Natural killer cell treated with Interleukin-12 subunit alpha and Interleukin-12 subunit beta and Interleukin-15 and Interleukin-18, amount 100 ng/mL, for 72 hours (primary cell): ENCODE measurements around the gene MBNL1. TPM values are rescaled to one million over a fixed set of nuclear protein-coding genes. Genes with fewer than 3 reads are reported as not detected.
"Not testable (repeated sequence)": the region's sequence is repeated elsewhere in the genome, so short reads cannot be mapped to it uniquely, and the experiment has no call there.

ENCODE experiments used
- ATAC-seq, 2 donors: fragments of 150-1000 bp; cut with Tn5 transposase in 1 of 2; sonication (Bioruptor Pico), chemical (Tn5 transposase) in 1 of 2; 2 replicates each; pipeline ENCODE4 v1.10.0; 2021
- DNase-seq: peaks from one replicate; pipeline ENCODE4 v3.0.0; 2022; ENCODE audit warnings: low spot score
- H3K27ac Mint-ChIP-seq, 2 donors: 1 replicate in 1 of 2; 2 replicates in 1 of 2; pipeline ENCODE4 v1.8.0; 2022; ENCODE audit warnings: mixed read lengths in 2 of 2, mild to moderate bottlenecking in 1 of 2, moderate library complexity in 1 of 2
- H3K27me3 Mint-ChIP-seq, 2 donors: 1 replicate in 1 of 2; 2 replicates in 1 of 2; pipeline ENCODE4 v1.8.0; 2022; ENCODE audit warnings: mixed read lengths in 2 of 2
- H3K36me3 Mint-ChIP-seq: one replicate; pipeline ENCODE4 v1.8.0; 2022; ENCODE audit warnings: mixed read lengths
- H3K4me1 Mint-ChIP-seq, 2 donors: 1 replicate in 1 of 2; 2 replicates in 1 of 2; pipeline ENCODE4 v1.8.0; 2022; ENCODE audit warnings: low read depth in 2 of 2, mixed read lengths in 2 of 2, mild to moderate bottlenecking in 1 of 2
- H3K4me3 Mint-ChIP-seq: one replicate; pipeline ENCODE4 v1.8.0; 2022; ENCODE audit warnings: mixed read lengths
- H3K9me3 Mint-ChIP-seq: 2 replicates; pipeline ENCODE4 v1.8.0; 2022; ENCODE audit warnings: mixed read lengths
- total RNA-seq, 2 donors: library from RNA; stranded (reverse); gene quantifications; one replicate each; pipeline ENCODE4 v1.2.3, GENCODE V29; 2022

MBNL1 gene
- total RNA-seq, 2 donors from 2014 or later, result 353 to 509 TPM

- H3K4me1 Mint-ChIP-seq, result peaks cover 43 to 62% of the 10 kb centered on the region in 2 donors
- H3K9me3 Mint-ChIP-seq, result no peaks in the 10 kb centered on the region
- DNase-seq (no peak), ATAC-seq (peak in 1 of 2 donors; percentile 53)
- H3K4me3 Mint-ChIP-seq, result no peak overlapping the region
- peaks cover 6% of the 10 kb centered on the region for H3K36me3 Mint-ChIP-seq
- no peaks in the 10 kb centered on the region for H3K27me3 Mint-ChIP-seq
- peak overlapping the region; percentile 16 to 50 for H3K27ac Mint-ChIP-seq
Observed at GRCh38 chr3:152384412-152384811, 115.7 kb downstream of the MBNL1 start.

DNA sequence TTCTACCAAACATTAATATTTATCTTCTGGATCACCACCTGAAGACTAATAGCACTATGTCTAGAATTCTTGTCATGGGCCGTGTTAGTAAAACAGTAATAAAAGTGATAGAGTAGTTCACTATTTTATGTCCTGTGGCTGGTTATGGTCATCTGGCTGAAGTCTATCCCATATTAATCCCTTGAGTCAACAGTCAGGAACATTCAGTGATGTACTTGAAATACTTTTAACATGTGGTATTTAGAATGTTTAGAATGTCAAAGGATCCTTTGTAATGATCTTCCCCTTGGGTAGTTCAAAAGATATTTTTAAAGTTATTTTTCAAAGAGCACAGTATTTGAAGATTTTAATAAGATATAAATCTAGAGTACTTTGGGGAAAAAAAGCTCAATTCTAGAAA lies 117.0 kb downstream of the MBNL1 start:
- H3K27ac Mint-ChIP-seq, result peak overlapping the region; percentile 60 to 69
- no peak overlapping the region for H3K4me3 Mint-ChIP-seq
- no peaks in the 10 kb centered on the region for H3K9me3 Mint-ChIP-seq

DNA sequence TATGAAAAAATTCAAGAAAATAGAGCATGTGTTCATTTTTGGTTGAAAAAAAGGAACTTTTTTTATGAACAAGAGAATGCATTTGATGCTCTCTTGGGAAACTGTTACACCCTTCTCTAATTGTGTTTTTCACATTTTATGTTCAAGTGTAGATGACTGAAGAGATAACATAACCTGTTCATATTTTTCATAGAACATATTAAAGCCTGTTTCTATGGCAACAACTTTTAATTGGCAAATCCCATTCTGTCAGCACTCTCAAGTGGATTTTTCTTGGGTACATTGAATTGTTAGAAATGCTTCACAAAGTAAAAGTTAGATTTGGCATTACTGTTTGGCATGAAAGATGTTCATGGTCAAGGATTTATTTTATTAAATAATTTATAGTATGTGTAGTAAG lies 117.5 kb downstream of the MBNL1 start:
- Mint-ChIP-seq H3K4me3 (no peak overlapping the region), H3K36me3 (peaks cover 6% of the 10 kb centered on the region), H3K27me3 (no peaks in the 10 kb centered on the region), H3K9me3 (no peaks in the 10 kb centered on the region), H3K4me1 (peaks cover 46 to 62% of the 10 kb centered on the region in 2 donors), H3K27ac (peak overlapping the region; percentile 60 to 69)
- no peak for DNase-seq
- no peak for ATAC-seq

More for the DNA sequence above, 117.0 kb downstream of the MBNL1 start:
- ATAC-seq (no peak), DNase-seq (no peak)
- Mint-ChIP-seq H3K4me1 (peaks cover 41 to 57% of the 10 kb centered on the region in 2 donors), H3K36me3 (peaks cover 6% of the 10 kb centered on the region), H3K27me3 (no peaks in the 10 kb centered on the region)

DNA sequence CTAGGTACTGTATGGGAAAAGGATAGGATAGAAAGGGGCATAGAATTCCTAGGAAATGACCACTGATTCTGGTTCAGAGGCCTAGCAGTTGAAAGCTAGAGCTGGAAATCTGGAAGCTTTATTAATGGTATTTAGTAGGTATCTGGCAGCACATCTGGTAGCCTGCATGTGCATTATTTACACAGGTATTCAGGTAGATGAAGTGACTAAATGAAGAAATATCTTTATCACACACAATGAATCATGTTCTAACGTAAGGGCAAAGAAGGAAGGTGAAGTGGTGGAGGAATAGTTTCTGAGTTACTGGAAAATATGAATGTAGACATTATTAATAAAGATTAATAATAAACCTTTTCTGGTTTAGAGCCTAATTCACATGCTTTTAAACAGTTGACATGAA lies 119.9 kb downstream of the MBNL1 start:
- Mint-ChIP-seq H3K4me3 (no peak overlapping the region), H3K27ac (peak overlapping the region; percentile 57 to 58), H3K4me1 (peaks cover 41 to 55% of the 10 kb centered on the region in 2 donors), H3K36me3 (no peaks in the 10 kb centered on the region), H3K9me3 (no peaks in the 10 kb centered on the region), H3K27me3 (no peaks in the 10 kb centered on the region)
- DNase-seq (no peak), ATAC-seq (no peak)

GRCh38 chr3:152389316-152389934 lies 120.7 kb downstream of the MBNL1 start:
- Mint-ChIP-seq H3K36me3 (no peaks in the 10 kb centered on the region), H3K27me3 (no peaks in the 10 kb centered on the region), H3K27ac (no peak overlapping the region), H3K4me1 (peaks cover 43 to 53% of the 10 kb centered on the region in 2 donors), H3K9me3 (no peaks in the 10 kb centered on the region), H3K4me3 (no peak overlapping the region)
- DNase-seq (no peak), ATAC-seq (no peak)

GRCh38 chr3:152390647-152391046 lies 121.9 kb downstream of the MBNL1 start:
- Mint-ChIP-seq H3K9me3 (no peaks in the 10 kb centered on the region), H3K27me3 (no peaks in the 10 kb centered on the region), H3K4me1 (peaks cover 49 to 54% of the 10 kb centered on the region in 2 donors), H3K4me3 (no peak overlapping the region), H3K36me3 (no peaks in the 10 kb centered on the region), H3K27ac (peak overlapping the region; percentile 53 to 84)
- DNase-seq (no peak), ATAC-seq (no peak)

- no peak for ATAC-seq
- Mint-ChIP-seq H3K27ac (peak overlapping the region; percentile 53 to 84), H3K4me3 (no peak overlapping the region), H3K27me3 (no peaks in the 10 kb centered on the region), H3K9me3 (no peaks in the 10 kb centered on the region), H3K4me1 (peaks cover 55% of the 10 kb centered on the region in 2 donors), H3K36me3 (peaks cover 4% of the 10 kb centered on the region)
- DNase-seq, result no peak
Observed at GRCh38 chr3:152391671-152392070, 122.9 kb downstream of the MBNL1 start.

DNA sequence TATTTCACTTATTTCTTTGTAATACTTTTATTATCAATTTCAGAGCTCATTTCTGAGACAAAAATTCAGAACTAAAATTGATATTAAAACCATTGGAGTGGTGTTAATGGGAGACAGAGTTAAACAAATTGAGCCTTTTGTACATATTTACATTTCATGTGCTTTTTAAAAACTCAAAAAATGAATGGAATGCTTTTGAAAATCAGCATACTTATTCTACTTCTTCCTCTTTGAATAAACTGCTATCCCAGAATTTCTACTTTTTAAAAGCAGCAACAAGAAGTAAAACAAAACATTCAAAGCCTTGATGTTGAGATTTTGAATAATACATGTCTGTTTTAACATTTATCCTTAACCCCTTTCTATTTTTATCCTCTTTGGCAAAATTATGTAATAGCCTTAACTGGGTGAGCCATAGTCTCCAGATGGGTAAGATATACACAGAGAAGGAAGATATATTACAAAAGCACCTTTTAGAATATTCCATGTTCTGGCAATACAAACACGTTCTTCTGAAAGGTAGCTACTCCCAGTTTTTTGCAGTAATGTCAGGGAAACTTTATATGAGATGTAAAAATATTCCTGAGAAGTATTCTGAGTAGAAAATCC lies 123.6 kb downstream of the MBNL1 start:
- DNase-seq (no peak), ATAC-seq (no peak)
- H3K4me1 Mint-ChIP-seq, result peaks cover 54 to 57% of the 10 kb centered on the region in 2 donors
- H3K9me3 Mint-ChIP-seq, result no peaks in the 10 kb centered on the region
- peaks cover 6% of the 10 kb centered on the region for H3K36me3 Mint-ChIP-seq
- H3K27ac Mint-ChIP-seq, result peak overlapping the region; percentile 53 to 84
- no peak overlapping the region for H3K4me3 Mint-ChIP-seq
- H3K27me3 Mint-ChIP-seq, result no peaks in the 10 kb centered on the region

GRCh38 chr3:152394246-152394645 lies 125.5 kb downstream of the MBNL1 start:
- peak overlapping the region in 1 of 2 donors; percentile 49 for H3K27ac Mint-ChIP-seq
- DNase-seq, result no peak
- H3K4me1 Mint-ChIP-seq, result peaks cover 51% of the 10 kb centered on the region in 2 donors
- peaks cover 6% of the 10 kb centered on the region for H3K36me3 Mint-ChIP-seq
- no peaks in the 10 kb centered on the region for H3K27me3 Mint-ChIP-seq
- H3K4me3 Mint-ChIP-seq, result no peak overlapping the region
- no peaks in the 10 kb centered on the region for H3K9me3 Mint-ChIP-seq
- ATAC-seq, result no peak

- Mint-ChIP-seq H3K36me3 (peaks cover 6% of the 10 kb centered on the region), H3K4me1 (peaks cover 50% of the 10 kb centered on the region in 2 donors), H3K4me3 (no peak overlapping the region), H3K9me3 (no peaks in the 10 kb centered on the region), H3K27ac (peak overlapping the region; percentile 45 to 72), H3K27me3 (no peaks in the 10 kb centered on the region)
- ATAC-seq (no peak), DNase-seq (no peak)
Observed at GRCh38 chr3:152395764-152396163, 127.0 kb downstream of the MBNL1 start.

DNA sequence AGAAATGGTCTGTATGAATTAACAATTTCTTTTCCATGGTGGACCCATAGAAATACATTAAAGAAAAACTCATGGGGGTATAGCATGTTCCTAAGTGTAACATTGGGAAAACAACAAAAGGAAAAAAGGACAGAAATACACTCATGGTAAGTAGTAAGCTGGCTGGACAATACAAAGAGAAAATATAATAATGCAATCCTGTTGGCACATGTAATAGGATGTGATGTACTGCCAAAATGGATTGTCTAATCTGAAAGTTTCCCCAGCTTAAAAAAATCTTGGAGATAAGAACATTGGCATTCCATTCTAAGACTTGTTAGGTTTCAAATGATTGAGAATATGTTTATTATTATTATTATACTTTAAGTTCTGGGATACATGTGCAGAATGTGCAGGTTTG lies 128.1 kb downstream of the MBNL1 start:
- Mint-ChIP-seq H3K36me3 (peaks cover 6% of the 10 kb centered on the region), H3K9me3 (no peaks in the 10 kb centered on the region), H3K4me3 (no peak overlapping the region), H3K4me1 (peaks cover 46 to 48% of the 10 kb centered on the region in 2 donors), H3K27ac (peak overlapping the region; percentile 43 to 53), H3K27me3 (no peaks in the 10 kb centered on the region)
- DNase-seq (no peak), ATAC-seq (no peak)

- DNase-seq, H3K27me3 Mint-ChIP-seq, ATAC-seq, H3K9me3 Mint-ChIP-seq, H3K4me3 Mint-ChIP-seq, H3K36me3 Mint-ChIP-seq, H3K27ac Mint-ChIP-seq: not testable (repeated sequence)
- peaks cover 51 to 53% of the 10 kb centered on the region in 2 donors for H3K4me1 Mint-ChIP-seq
Observed at GRCh38 chr3:152397348-152397747, 128.6 kb downstream of the MBNL1 start.

DNA sequence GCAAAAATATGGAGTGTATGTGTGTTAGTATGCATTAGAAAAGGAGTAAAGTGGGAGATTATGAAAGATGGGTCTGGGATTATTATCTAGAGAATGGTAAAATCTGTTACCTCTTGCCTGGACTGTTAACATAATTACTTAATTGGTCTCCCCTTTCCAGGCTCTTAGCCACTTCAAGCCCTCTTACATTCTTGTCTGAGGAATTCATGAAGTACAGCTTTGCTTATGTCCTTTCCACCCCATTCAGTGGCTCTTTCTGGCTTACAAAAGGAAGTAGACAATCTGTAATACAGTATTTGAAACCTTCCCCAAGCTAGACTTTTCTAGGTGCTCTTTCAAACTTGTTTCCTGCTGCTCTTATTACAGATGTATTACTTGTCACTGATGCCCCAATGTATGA lies 129.8 kb downstream of the MBNL1 start:
- DNase-seq (no peak), ATAC-seq (no peak)
- H3K36me3 Mint-ChIP-seq, result peaks cover 6% of the 10 kb centered on the region
- peaks cover 53 to 57% of the 10 kb centered on the region in 2 donors for H3K4me1 Mint-ChIP-seq
- H3K9me3 Mint-ChIP-seq, result no peaks in the 10 kb centered on the region
- H3K27ac Mint-ChIP-seq, result peak overlapping the region; percentile 52 to 91
- no peaks in the 10 kb centered on the region for H3K27me3 Mint-ChIP-seq
- no peak overlapping the region for H3K4me3 Mint-ChIP-seq

GRCh38 chr3:152399374-152399773 lies 130.6 kb downstream of the MBNL1 start:
- Mint-ChIP-seq H3K4me1 (peaks cover 57 to 64% of the 10 kb centered on the region in 2 donors), H3K4me3 (peak overlapping the region; percentile 5), H3K36me3 (peaks cover 6% of the 10 kb centered on the region), H3K9me3 (no peaks in the 10 kb centered on the region), H3K27ac (peak overlapping the region; percentile 52 to 91), H3K27me3 (no peaks in the 10 kb centered on the region)
- ATAC-seq (peak; percentile 58 to 74), DNase-seq (no peak)
